ENCODE measurements around the gene SPTBN4. TPM values are rescaled to one million over a fixed set of nuclear protein-coding genes. Genes with fewer than 3 reads are reported as not detected.

Gene SPTBN4
- total RNA-seq, 1 donor from 2014 or later: 0.41 TPM

GRCh38 chr19:40529093-40529954 lies 62.5 kb downstream of the SPTBN4 start:
- Histone ChIP-seq H3K4me1 (ENCODE audit: insufficient read depth, low read length) (peaks cover 5% of the 10 kb centered on the region), H3K9ac (ENCODE audit: low read length) (no peak overlapping the region), H3K9me3 (ENCODE audit: insufficient read depth, low read depth, low read length) (no peaks in the 10 kb centered on the region), H3K4me2 (ENCODE audit: low read length) (peak overlapping the region; percentile 79), H3K27me3 (ENCODE audit: insufficient read depth, low read length) (peaks cover 5% of the 10 kb centered on the region), H2AFZ (ENCODE audit: low read depth, low read length) (peak overlapping the region; percentile 68), H4K20me1 (ENCODE audit: insufficient read depth, low read length) (no peaks in the 10 kb centered on the region), H3K79me2 (ENCODE audit: insufficient read depth, low read length) (no peaks in the 10 kb centered on the region), H3K36me3 (ENCODE audit: insufficient read depth, low read length) (no peaks in the 10 kb centered on the region), H3K27ac (ENCODE audit: low read depth, low read length) (no peak overlapping the region), H3K4me3 (ENCODE audit: insufficient read depth, low read depth, low read length) (no peak overlapping the region)
- Mint-ChIP-seq H3K4me3 (ENCODE audit: unreplicated experiment) (peak overlapping the region; percentile 79), H3K27me3 (ENCODE audit: low read depth, unreplicated experiment) (peaks cover 55% of the 10 kb centered on the region), H3K9me3 (ENCODE audit: unreplicated experiment) (peaks cover 3% of the 10 kb centered on the region), H3K27ac (ENCODE audit: unreplicated experiment) (peak overlapping the region; percentile 8), H3K4me1 (ENCODE audit: low read depth, unreplicated experiment) (no peaks in the 10 kb centered on the region), H3K36me3 (ENCODE audit: low read depth, unreplicated experiment) (no peaks in the 10 kb centered on the region)
- TF ChIP-seq EZH2 (IDR thresholded peaks at IDR 0.05; ENCODE audit: insufficient read depth, low read length): no peak
- TF ChIP-seq CTCF (IDR thresholded peaks at IDR 0.05; ENCODE audit: insufficient read depth, low read depth, low read length): peak; percentile 68
- DNase-seq (ENCODE audit: low read depth) (peak; percentile 35), FAIRE-seq (no peak)

GRCh38 chr19:40530091-40530901 lies 63.5 kb downstream of the SPTBN4 start:
- peak; percentile 38 for TF ChIP-seq EZH2 (IDR thresholded peaks at IDR 0.05; ENCODE audit: insufficient read depth, low read length)
- no peak for TF ChIP-seq CTCF (IDR thresholded peaks at IDR 0.05; ENCODE audit: insufficient read depth, low read depth, low read length)
- Histone ChIP-seq H3K9me3 (ENCODE audit: insufficient read depth, low read depth, low read length) (no peaks in the 10 kb centered on the region), H3K4me3 (ENCODE audit: insufficient read depth, low read depth, low read length) (no peak overlapping the region), H3K27me3 (ENCODE audit: insufficient read depth, low read length) (no peaks in the 10 kb centered on the region), H3K36me3 (ENCODE audit: insufficient read depth, low read length) (no peaks in the 10 kb centered on the region), H3K27ac (ENCODE audit: low read depth, low read length) (no peak overlapping the region), H3K4me2 (ENCODE audit: low read length) (peak overlapping the region; percentile 79), H4K20me1 (ENCODE audit: insufficient read depth, low read length) (no peaks in the 10 kb centered on the region), H3K4me1 (ENCODE audit: insufficient read depth, low read length) (peaks cover 5% of the 10 kb centered on the region), H3K79me2 (ENCODE audit: insufficient read depth, low read length) (no peaks in the 10 kb centered on the region), H2AFZ (ENCODE audit: low read depth, low read length) (no peak overlapping the region), H3K9ac (ENCODE audit: low read length) (no peak overlapping the region)
- no peak for FAIRE-seq
- no peak for DNase-seq (ENCODE audit: low read depth)
- H3K4me1 Mint-ChIP-seq (ENCODE audit: low read depth, unreplicated experiment): no peaks in the 10 kb centered on the region
- peak overlapping the region; percentile 55 for H3K27ac Mint-ChIP-seq (ENCODE audit: unreplicated experiment)
- H3K4me3 Mint-ChIP-seq (ENCODE audit: unreplicated experiment): peak overlapping the region; percentile 79
- peaks cover 50% of the 10 kb centered on the region for H3K27me3 Mint-ChIP-seq (ENCODE audit: low read depth, unreplicated experiment)
- no peaks in the 10 kb centered on the region for H3K36me3 Mint-ChIP-seq (ENCODE audit: low read depth, unreplicated experiment)
- H3K9me3 Mint-ChIP-seq (ENCODE audit: unreplicated experiment): peaks cover 3% of the 10 kb centered on the region

Measured in astrocyte (in vitro differentiated cells and primary cell).